SHP77 (cell line): ENCODE data around the gene NUDT3.
"Not testable (repeated sequence)": the region's sequence is repeated elsewhere in the genome, so short reads cannot be mapped to it uniquely, and the experiment has no call there.

Experiments used
- DNase-seq, 2 experiments: peaks; one replicate each; lab custom pipeline; 2025; lab: John Stamatoyannopoulos, UW

Gene NUDT3

GRCh38 chr6:34252395-34252794 is 140.1 kb downstream of the NUDT3 start:
- not testable (repeated sequence) for DNase-seq

- no peak for DNase-seq
Measured at GRCh38 chr6:34249469-34250261, 142.8 kb downstream of the NUDT3 start.

GRCh38 chr6:34248727-34249468 is 143.6 kb downstream of the NUDT3 start, which contains the start of gene SMIM29:
TSS of gene SMIM29 (minus strand) at chr6:34249006. CDS start at chr6:34247791, 1,215 bp downstream.
- peak; percentile 88 to 90 for DNase-seq

- no peak for DNase-seq
Measured at GRCh38 chr6:34248198-34248726, 144.2 kb downstream of the NUDT3 start.

GRCh38 chr6:34247481-34248197 is 144.8 kb downstream of the NUDT3 start:
- no peak for DNase-seq

- peak in 1 of 2 experiments; percentile 35 for DNase-seq
Measured at GRCh38 chr6:34246563-34247391, 145.7 kb downstream of the NUDT3 start.

- DNase-seq = no peak
Measured at GRCh38 chr6:34246249-34246562, 146.3 kb downstream of the NUDT3 start.

- not testable (repeated sequence) for DNase-seq
Measured at GRCh38 chr6:34245761-34246140, 146.7 kb downstream of the NUDT3 start.

GRCh38 chr6:34245032-34245760 is 147.3 kb downstream of the NUDT3 start:
- DNase-seq = not testable (repeated sequence)

- DNase-seq = peak; percentile 3 to 26
Measured at GRCh38 chr6:34243901-34244884, 148.3 kb downstream of the NUDT3 start.

- DNase-seq = no peak
Measured at GRCh38 chr6:34243131-34243771, 149.2 kb downstream of the NUDT3 start.

- DNase-seq = no peak
Measured at GRCh38 chr6:34242252-34243130, 150.0 kb downstream of the NUDT3 start.

GRCh38 chr6:34241351-34242215 is 150.9 kb downstream of the NUDT3 start:
- no peak for DNase-seq

- DNase-seq = no peak
Measured at GRCh38 chr6:34240329-34241248, 151.9 kb downstream of the NUDT3 start.

GRCh38 chr6:34239893-34240292 is 152.6 kb downstream of the NUDT3 start:
- DNase-seq = no peak

GRCh38 chr6:34239500-34239825 is 153.0 kb downstream of the NUDT3 start:
- no peak for DNase-seq
